GM06990 (cell line): Measurements from ENCODE around the gene PTPRD.

Experiments
- DNase-seq: peaks from one replicate; pipeline ENCODE4 v3.0.0-alpha.2; 2011; ENCODE audit not compliant: insufficient read length; ENCODE audit errors: extremely low read depth
- H3K27me3 ChIP-seq: replicated peaks from 2 replicates; pipeline ENCODE4 v1.6.0; 2011; ENCODE audit warnings: low read length; ENCODE audit not compliant: control insufficient read depth, insufficient read depth
- H3K36me3 ChIP-seq: 2 replicates; pipeline ENCODE4 v1.5.1; 2011; ENCODE audit warnings: low read length; ENCODE audit not compliant: control insufficient read depth, insufficient read depth
- H3K4me3 ChIP-seq: replicated peaks from 2 replicates; pipeline ENCODE4 v1.5.1; 2011; ENCODE audit warnings: low read depth, mild to moderate bottlenecking, control low read depth, low read length
- TF ChIP-seq, protein P1 (sequence below): IDR thresholded peaks from 2 replicates; pipeline ENCODE4 v1.5.1; 2011; ENCODE audit warnings: low read length, control low read depth, mild to moderate bottlenecking, inconsistent platforms; ENCODE audit not compliant: insufficient read depth, poor library complexity, severe bottlenecking

PTPRD gene

DNA sequence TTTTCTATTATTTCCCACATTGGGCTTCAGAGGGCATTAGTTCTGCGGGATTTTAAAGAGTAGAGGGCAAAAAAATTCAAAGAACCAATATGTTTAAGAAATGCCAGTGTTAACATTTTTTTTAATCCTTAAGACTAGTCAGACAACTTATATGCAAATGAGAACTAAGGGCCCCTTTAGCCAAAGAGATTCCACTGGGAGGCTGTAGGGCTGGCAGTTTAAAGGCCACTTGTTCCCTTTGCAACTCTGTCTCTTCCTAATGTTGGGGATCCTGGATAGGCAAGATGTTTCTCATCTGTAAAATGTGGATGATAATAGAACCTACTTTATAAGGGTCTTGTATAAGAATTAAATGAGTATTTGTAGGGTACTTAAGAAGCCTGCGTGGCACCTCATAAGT lies 1395.9 kb downstream of the PTPRD start:
- TF ChIP-seq, protein P1, sequence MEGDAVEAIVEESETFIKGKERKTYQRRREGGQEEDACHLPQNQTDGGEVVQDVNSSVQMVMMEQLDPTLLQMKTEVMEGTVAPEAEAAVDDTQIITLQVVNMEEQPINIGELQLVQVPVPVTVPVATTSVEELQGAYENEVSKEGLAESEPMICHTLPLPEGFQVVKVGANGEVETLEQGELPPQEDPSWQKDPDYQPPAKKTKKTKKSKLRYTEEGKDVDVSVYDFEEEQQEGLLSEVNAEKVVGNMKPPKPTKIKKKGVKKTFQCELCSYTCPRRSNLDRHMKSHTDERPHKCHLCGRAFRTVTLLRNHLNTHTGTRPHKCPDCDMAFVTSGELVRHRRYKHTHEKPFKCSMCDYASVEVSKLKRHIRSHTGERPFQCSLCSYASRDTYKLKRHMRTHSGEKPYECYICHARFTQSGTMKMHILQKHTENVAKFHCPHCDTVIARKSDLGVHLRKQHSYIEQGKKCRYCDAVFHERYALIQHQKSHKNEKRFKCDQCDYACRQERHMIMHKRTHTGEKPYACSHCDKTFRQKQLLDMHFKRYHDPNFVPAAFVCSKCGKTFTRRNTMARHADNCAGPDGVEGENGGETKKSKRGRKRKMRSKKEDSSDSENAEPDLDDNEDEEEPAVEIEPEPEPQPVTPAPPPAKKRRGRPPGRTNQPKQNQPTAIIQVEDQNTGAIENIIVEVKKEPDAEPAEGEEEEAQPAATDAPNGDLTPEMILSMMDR = no peak
- H3K4me3 ChIP-seq = no peak overlapping the region
- no peaks in the 10 kb centered on the region for H3K36me3 ChIP-seq
- H3K27me3 ChIP-seq = no peaks in the 10 kb centered on the region
- no peak for DNase-seq

DNA sequence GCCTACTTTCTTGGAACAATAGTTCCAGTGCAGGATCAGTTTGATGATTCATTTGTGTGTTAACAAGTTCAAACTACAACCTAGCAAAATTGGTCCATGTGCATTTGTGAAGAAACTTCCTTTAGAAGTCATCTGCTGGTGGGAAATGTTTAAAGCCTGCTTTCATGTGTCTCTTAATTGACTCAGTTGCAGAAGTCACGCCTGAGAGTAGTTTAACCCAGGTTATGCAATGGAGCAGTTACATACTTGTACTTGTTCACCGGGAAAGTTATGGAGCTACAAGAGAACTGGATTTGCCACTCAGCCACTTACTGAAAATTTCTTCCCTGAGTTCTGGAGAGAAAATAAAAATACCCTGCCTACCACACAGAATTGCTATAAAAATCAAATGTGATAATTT lies 1397.8 kb downstream of the PTPRD start:
- Histone ChIP-seq H3K36me3 (no peaks in the 10 kb centered on the region), H3K27me3 (no peaks in the 10 kb centered on the region), H3K4me3 (no peak overlapping the region)
- DNase-seq = no peak
- TF ChIP-seq, protein P1 = no peak

DNA sequence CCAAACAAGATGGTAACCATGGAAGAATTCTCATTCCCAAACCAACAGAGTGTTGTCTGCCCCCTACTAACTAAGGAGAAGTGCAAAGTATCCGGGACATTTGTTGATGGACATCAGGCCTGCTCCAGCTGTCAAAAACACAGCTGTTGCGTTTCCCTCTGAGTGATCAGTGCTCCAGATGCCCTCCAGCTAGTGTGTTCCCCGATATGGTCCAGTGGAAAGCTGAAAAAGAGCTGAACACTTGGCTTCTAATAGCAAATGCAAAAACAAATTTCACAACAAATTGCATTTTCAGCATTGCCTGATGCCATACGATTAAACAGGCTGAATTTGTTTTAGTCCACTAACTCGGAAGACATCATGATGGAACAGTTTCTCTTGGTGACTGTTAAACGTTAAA lies 1398.7 kb downstream of the PTPRD start:
- no peak for DNase-seq
- TF ChIP-seq, protein P1 = no peak
- Histone ChIP-seq H3K27me3 (no peaks in the 10 kb centered on the region), H3K36me3 (no peaks in the 10 kb centered on the region), H3K4me3 (no peak overlapping the region)

DNA sequence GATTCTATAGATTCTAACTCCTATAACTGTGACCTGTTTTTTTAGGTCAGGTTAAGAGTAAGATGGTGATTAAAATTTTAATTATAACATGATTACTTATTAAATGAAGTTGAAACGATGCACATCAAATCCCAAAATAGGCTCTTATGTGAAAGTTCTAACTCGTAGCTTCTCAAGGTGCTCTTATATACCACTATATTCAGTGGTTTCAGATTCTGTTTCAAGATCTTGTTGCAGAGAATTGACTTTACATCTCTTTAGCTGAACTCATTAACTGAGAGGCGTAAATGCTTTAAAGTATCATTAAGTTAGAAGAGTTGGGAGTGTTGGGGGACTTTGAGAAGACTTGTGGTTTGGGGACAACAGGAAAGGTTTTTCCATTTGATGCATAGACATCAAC lies 1399.8 kb downstream of the PTPRD start:
- no peak overlapping the region for H3K4me3 ChIP-seq
- TF ChIP-seq, protein P1 = no peak
- no peaks in the 10 kb centered on the region for H3K36me3 ChIP-seq
- DNase-seq = no peak
- H3K27me3 ChIP-seq = no peaks in the 10 kb centered on the region

DNA sequence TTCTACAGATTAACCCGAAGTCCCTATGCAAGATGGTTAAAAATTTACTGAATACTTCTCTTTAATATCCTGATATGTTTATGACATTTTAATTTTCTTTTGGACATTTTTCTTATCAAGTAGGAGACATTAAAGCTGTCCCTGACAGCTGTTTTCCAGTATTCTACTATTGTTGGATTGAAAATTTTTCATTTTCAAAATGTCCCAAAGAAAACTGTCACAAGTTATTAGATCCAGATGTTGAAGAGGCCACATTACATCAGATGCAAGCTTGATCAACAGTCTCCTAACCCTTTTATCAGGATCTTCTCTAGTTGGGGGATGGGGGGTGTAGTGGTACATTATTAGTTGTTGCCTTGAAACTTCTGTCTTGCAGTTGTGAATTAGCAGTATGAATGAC lies 1410.5 kb downstream of the PTPRD start:
- no peak for DNase-seq
- TF ChIP-seq, protein P1 = no peak
- no peaks in the 10 kb centered on the region for H3K27me3 ChIP-seq
- no peaks in the 10 kb centered on the region for H3K36me3 ChIP-seq
- H3K4me3 ChIP-seq = no peak overlapping the region

DNA sequence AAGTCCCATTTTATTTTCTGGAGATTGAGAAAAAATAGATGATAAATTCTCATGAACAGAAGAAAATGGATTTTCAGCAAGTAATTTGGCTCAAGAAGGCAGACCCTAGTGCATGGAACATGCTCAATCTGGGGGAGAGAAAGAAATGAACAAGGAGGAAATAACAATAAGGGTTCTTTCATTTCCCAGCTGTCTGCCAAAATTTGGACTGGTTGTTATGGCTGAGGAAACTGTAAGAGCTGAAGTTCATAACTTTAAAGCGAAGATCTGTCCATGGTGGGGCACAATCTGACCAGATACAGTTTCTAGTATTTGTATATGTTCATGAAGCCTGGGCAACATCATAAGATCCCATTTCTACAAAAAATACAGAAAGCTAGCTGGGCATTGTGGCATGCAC lies 1426.7 kb downstream of the PTPRD start:
- Histone ChIP-seq H3K4me3 (no peak overlapping the region), H3K36me3 (no peaks in the 10 kb centered on the region), H3K27me3 (no peaks in the 10 kb centered on the region)
- no peak for DNase-seq
- TF ChIP-seq, protein P1 = no peak
